Glutamatergic neuron (in vitro differentiated cells): ENCODE results near the gene MAGI1. TPM values are rescaled to one million over a fixed set of nuclear protein-coding genes. Genes with fewer than 3 reads are reported as not detected.

Experiments used
- DNase-seq: peaks from one replicate; pipeline ENCODE4 v3.0.0; 2022
- H3K27ac Mint-ChIP-seq: one replicate; pipeline ENCODE4 v1.8.0; 2020; ENCODE audit warnings: mild to moderate bottlenecking, mixed read lengths, inconsistent platforms; ENCODE audit not compliant: unreplicated experiment
- H3K27me3 Mint-ChIP-seq: one replicate; pipeline ENCODE4 v1.8.0; 2020; ENCODE audit warnings: mild to moderate bottlenecking, moderate library complexity, mixed read lengths, inconsistent platforms; ENCODE audit not compliant: unreplicated experiment
- H3K36me3 Mint-ChIP-seq: one replicate; pipeline ENCODE4 v1.8.0; 2020; ENCODE audit warnings: mild to moderate bottlenecking, mixed read lengths, inconsistent platforms; ENCODE audit not compliant: unreplicated experiment
- H3K4me1 Mint-ChIP-seq: one replicate; pipeline ENCODE4 v1.8.0; 2020; ENCODE audit warnings: mild to moderate bottlenecking, low read depth, mixed read lengths, inconsistent platforms; ENCODE audit not compliant: unreplicated experiment
- H3K4me3 Mint-ChIP-seq: one replicate; pipeline ENCODE4 v1.8.0; 2020; ENCODE audit warnings: mild to moderate bottlenecking, mixed read lengths, inconsistent platforms; ENCODE audit not compliant: unreplicated experiment
- H3K9me3 Mint-ChIP-seq: one replicate; pipeline ENCODE4 v1.8.0; 2020; ENCODE audit warnings: mild to moderate bottlenecking, moderate library complexity, mixed read lengths, inconsistent platforms; ENCODE audit not compliant: unreplicated experiment
- total RNA-seq: library from RNA; stranded (reverse); fragmentation: NEBNext Ultra II Directional; extraction: Animal tissue kit (Norgen Biotek cat#: 25700); gene quantifications from one replicate; pipeline ENCODE4 v1.2.1, GENCODE V29; 2021; ENCODE audit not compliant: unreplicated experiment
- TF ChIP-seq, protein P1 (sequence below): fragments of 200-600 bp; sonication (generic); IDR thresholded peaks from one replicate; pipeline ENCODE4 v1.5.0; 2021; ENCODE audit not compliant: partially characterized antibody, unreplicated experiment

MAGI1 gene
- total RNA-seq, 1 donor from 2014 or later: 46.5 TPM

DNA sequence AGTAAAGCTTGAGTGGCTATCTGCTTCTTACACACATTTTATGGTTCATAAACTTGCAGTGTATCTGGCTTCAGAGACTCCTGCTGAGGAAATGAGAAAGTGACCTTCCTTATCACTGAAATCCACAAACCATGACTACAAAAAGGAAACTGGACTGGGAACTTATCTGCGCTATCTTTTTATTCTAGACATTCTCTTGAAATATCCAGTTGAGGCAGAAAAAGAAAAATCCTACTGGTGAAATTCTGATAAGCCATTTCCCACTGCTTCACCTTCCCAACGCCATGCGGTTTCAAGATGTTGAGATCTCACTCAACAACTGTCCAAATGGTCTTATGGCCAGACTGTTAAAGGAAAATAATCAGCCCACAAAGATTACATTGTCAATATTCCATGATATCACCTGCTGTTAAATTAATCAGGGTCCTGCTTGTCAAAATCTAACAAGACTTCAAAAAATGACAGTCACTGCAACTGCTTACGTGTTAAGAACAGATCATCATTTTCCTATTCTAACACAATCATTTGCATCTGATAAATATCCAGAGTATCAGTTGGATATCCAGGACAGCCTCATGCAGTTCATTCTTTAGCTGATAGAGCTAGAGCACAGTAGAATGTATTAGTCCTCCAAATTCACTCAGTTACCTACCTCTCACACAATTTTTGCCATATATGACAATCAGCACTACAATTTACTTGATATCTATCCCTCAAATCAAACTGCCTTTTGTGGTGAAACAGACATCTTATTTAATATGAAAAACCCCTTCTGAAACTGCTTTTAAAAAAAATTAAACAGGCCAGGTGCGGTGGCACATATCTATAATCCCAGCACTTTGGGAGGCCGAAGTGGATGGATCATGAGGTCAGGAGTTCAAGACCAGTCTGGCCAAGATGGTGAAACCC, 538.1 kb downstream of the MAGI1 start:
- TF ChIP-seq, protein P1, sequence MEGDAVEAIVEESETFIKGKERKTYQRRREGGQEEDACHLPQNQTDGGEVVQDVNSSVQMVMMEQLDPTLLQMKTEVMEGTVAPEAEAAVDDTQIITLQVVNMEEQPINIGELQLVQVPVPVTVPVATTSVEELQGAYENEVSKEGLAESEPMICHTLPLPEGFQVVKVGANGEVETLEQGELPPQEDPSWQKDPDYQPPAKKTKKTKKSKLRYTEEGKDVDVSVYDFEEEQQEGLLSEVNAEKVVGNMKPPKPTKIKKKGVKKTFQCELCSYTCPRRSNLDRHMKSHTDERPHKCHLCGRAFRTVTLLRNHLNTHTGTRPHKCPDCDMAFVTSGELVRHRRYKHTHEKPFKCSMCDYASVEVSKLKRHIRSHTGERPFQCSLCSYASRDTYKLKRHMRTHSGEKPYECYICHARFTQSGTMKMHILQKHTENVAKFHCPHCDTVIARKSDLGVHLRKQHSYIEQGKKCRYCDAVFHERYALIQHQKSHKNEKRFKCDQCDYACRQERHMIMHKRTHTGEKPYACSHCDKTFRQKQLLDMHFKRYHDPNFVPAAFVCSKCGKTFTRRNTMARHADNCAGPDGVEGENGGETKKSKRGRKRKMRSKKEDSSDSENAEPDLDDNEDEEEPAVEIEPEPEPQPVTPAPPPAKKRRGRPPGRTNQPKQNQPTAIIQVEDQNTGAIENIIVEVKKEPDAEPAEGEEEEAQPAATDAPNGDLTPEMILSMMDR: no peak
- Mint-ChIP-seq H3K36me3 (no peaks in the 10 kb centered on the region), H3K4me1 (peaks cover 30% of the 10 kb centered on the region), H3K27ac (peak overlapping the region; percentile 62), H3K9me3 (peaks cover 6% of the 10 kb centered on the region), H3K4me3 (no peak overlapping the region), H3K27me3 (peaks cover 3% of the 10 kb centered on the region)
- no peak for DNase-seq

DNA sequence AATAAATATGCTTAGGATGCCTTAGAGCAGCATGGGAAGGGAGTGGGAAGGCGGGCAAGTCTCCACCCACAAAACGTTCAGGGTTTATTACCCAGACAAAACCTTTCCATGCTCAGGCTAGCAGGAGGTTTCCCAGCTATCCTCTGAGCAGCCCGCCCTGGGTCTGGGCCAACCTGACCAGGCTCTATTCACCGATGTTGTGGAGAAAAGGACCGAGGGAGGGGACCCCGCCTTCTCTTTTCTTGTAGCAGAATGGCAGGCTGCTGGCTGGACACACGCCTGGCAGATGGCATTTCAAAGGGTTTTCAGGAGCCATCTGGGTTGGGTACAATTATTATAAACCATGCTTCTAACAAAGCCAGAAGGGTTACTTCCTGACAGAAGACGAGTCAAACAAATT, 540.9 kb downstream of the MAGI1 start:
- Mint-ChIP-seq H3K27ac (peak overlapping the region; percentile 99), H3K36me3 (peaks cover 3% of the 10 kb centered on the region), H3K4me1 (peaks cover 36% of the 10 kb centered on the region), H3K9me3 (peaks cover 6% of the 10 kb centered on the region), H3K4me3 (peak overlapping the region; percentile 68), H3K27me3 (peaks cover 3% of the 10 kb centered on the region)
- TF ChIP-seq, protein P1: no peak
- DNase-seq: peak; percentile 70

DNA sequence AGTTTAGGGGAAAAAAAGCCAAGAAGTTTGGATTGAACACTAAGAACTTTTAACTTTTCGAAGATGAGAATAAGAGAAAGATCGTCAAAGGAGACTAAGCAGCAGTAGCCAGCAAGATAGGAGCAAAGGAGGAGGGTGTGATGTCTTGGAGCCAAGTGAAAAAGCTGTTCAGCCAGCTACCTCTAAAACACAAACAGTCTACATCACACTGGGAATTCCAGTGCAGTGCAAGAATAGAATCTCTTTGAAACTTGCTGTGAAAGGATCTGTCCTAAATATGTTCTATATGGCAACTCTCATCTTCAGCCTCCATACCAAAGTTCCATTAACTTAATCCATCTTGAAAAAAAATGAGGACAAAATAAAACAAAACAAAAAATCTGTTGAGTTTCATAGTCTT, 541.5 kb downstream of the MAGI1 start:
- H3K36me3 Mint-ChIP-seq: peaks cover 3% of the 10 kb centered on the region
- H3K27ac Mint-ChIP-seq: peak overlapping the region; percentile 99
- DNase-seq: no peak
- TF ChIP-seq, protein P1: no peak
- peak overlapping the region; percentile 68 for H3K4me3 Mint-ChIP-seq
- H3K9me3 Mint-ChIP-seq: peaks cover 6% of the 10 kb centered on the region
- H3K27me3 Mint-ChIP-seq: peaks cover 3% of the 10 kb centered on the region
- H3K4me1 Mint-ChIP-seq: peaks cover 36% of the 10 kb centered on the region

DNA sequence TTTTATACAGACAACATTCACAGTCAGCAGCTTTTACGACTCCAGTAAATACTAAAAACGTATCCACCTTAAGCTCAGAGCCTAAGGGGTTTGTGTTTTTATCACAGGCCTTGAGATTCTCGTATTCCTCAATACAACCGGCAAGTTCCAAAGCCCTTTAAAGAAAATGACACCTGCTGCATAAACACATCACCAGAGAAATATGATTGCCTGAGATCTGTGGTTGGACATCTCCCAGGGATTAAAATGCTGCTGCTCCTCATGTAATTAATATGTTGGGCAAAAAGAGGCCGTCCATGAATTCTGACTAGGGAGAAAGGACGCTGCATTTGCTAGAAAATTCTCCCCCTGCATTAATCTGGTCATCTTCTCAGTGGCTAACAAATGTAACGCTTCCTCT, 544.8 kb downstream of the MAGI1 start:
- H3K27ac Mint-ChIP-seq: no peak overlapping the region

More for the DNA sequence above, 544.8 kb downstream of the MAGI1 start:
- H3K36me3 Mint-ChIP-seq: peaks cover 3% of the 10 kb centered on the region
- no peak overlapping the region for H3K4me3 Mint-ChIP-seq
- peaks cover 3% of the 10 kb centered on the region for H3K27me3 Mint-ChIP-seq
- peaks cover 6% of the 10 kb centered on the region for H3K9me3 Mint-ChIP-seq
- TF ChIP-seq, protein P1: no peak
- no peak for DNase-seq
- H3K4me1 Mint-ChIP-seq: peaks cover 31% of the 10 kb centered on the region
